Lung (tissue), 12 donors: Measurements from ENCODE around the gene NUP160. TPM values are rescaled to one million over a fixed set of nuclear protein-coding genes. Genes with fewer than 3 reads are reported as not detected.
"Not testable (repeated sequence)": the region's sequence is repeated elsewhere in the genome, so short reads cannot be mapped to it uniquely, and the experiment has no call there.

Experiments used
- ATAC-seq: fragments of 200-7000 bp; cut with Tn5 transposase; one replicate; pipeline ENCODE4 v1.9.1; 2020; ENCODE audit warnings: moderate number of reproducible peaks; ENCODE audit not compliant: insufficient read depth, low FRiP score
- DNase-seq, 3 donors: peaks; one replicate each; pipeline ENCODE4 v3.0.0-alpha.2; 2013 to 2017
- H3K27ac ChIP-seq, 2 donors: one replicate each; pipeline ENCODE4 v1.5.1; 2013; ENCODE audit warnings: mild to moderate bottlenecking in 2 of 2, moderate library complexity in 2 of 2, control low read depth in 1 of 2, inconsistent platforms in 1 of 2, low read depth in 1 of 2, low read length in 1 of 2
- H3K27me3 ChIP-seq, 3 donors: one replicate each; pipeline ENCODE4 v1.5.1; 2013; ENCODE audit warnings: low read length in 2 of 3; ENCODE audit not compliant: control insufficient read depth in 3 of 3, insufficient read depth in 3 of 3
- H3K36me3 ChIP-seq, 4 donors: one replicate each; pipeline ENCODE4 v1.5.1; 2013; ENCODE audit warnings: low read length in 4 of 4, mild to moderate bottlenecking in 1 of 4, moderate library complexity in 1 of 4; ENCODE audit not compliant: control insufficient read depth in 4 of 4, insufficient read depth in 4 of 4
- H3K4me1 ChIP-seq, 5 donors: one replicate each; pipeline ENCODE4 v1.5.1; 2013; ENCODE audit warnings: low read length in 5 of 5, mild to moderate bottlenecking in 2 of 5, moderate library complexity in 1 of 5; ENCODE audit not compliant: control insufficient read depth in 5 of 5, insufficient read depth in 5 of 5
- H3K4me3 ChIP-seq: one replicate; pipeline ENCODE4 v1.5.1; 2013; ENCODE audit warnings: mild to moderate bottlenecking, control low read depth, moderate library complexity
- H3K9ac ChIP-seq, 2 donors: one replicate each; pipeline ENCODE4 v1.5.1; 2013; ENCODE audit warnings: low read length in 2 of 2, control low read depth in 1 of 2; ENCODE audit not compliant: insufficient read depth in 1 of 2
- H3K9me3 ChIP-seq, 4 donors: one replicate each; pipeline ENCODE4 v1.5.1; 2013; ENCODE audit warnings: low read length in 3 of 4, mild to moderate bottlenecking in 1 of 4, moderate library complexity in 1 of 4; ENCODE audit not compliant: control insufficient read depth in 4 of 4, insufficient read depth in 3 of 4
- CTCF ChIP-seq: IDR thresholded peaks from 2 replicates; pipeline ENCODE4 v1.5.1; 2012; ENCODE audit warnings: mild to moderate bottlenecking; ENCODE audit errors: control extremely low read depth, extremely low read depth
- WGBS, 2 donors: extraction: QIAGEN DNeasy Blood & Tissue Kit; methylation state at CpG; one replicate each; pipeline ENCODE4 v1.1.7; 2013; 5-methylcytosine and 5-hydroxymethylcytosine counted together
- polyA plus RNA-seq, 2 donors: library from polyadenylated mRNA; stranded (reverse); fragments of 200-250 nt; gene quantifications; one replicate each; pipeline ENCODE4 v1.2.1, GENCODE V29; 2013
- total RNA-seq, 2 donors: library from RNA; depleted of rRNA in 1 of 2; stranded (reverse); fragments of >200 nt in 1 of 2; gene quantifications; one replicate each; pipeline ENCODE4 v1.2.1, GENCODE V29; 2014 to 2021
- donor health status: control.
- donor health status: control.
- donor health status: Bipolar disorder and iron deficiency.
- donor health status: healthy.
- donor health status: DM: yes; HTN: yes; CAD: no.

NUP160 gene
- total and polyA plus RNA-seq, 4 donors, result 15.8 to 94.1 (median 26.8) TPM

GRCh38 chr11:47837292-47837691 is 10.9 kb downstream of the NUP160 start:
- H3K36me3 ChIP-seq, result peaks cover 45 to 76% (median 53%) of the 10 kb centered on the region in 4 donors
- H3K4me1 ChIP-seq, result peaks cover 0 to 5% (median 0%) of the 10 kb centered on the region in 5 donors
- no peak overlapping the region for H3K4me3 ChIP-seq
- no peak overlapping the region for H3K9ac ChIP-seq
- H3K27me3 ChIP-seq, result no peaks in the 10 kb centered on the region
- DNase-seq (no peak), ATAC-seq (no peak)
- no peak overlapping the region for H3K27ac ChIP-seq
- no peaks in the 10 kb centered on the region for H3K9me3 ChIP-seq
- no peak for TF ChIP-seq CTCF
- 70 to 89% methylated on average over 6 of the region's 6 CpGs for WGBS, 2 donors

- H3K4me3 ChIP-seq, H3K9me3 ChIP-seq, H3K27me3 ChIP-seq, DNase-seq, ATAC-seq, H3K4me1 ChIP-seq, H3K9ac ChIP-seq, H3K27ac ChIP-seq: not testable (repeated sequence)
- 93 to 100% methylated on average over 1 of the region's 1 CpG for WGBS, 2 donors
- H3K36me3 ChIP-seq, result peaks cover 24 to 56% (median 36%) of the 10 kb centered on the region in 4 donors
Observed at GRCh38 chr11:47830013-47830412, 18.1 kb downstream of the NUP160 start.

- Histone ChIP-seq H3K27me3 (no peaks in the 10 kb centered on the region), H3K9me3 (no peaks in the 10 kb centered on the region), H3K36me3 (peaks cover 12 to 41% (median 26%) of the 10 kb centered on the region in 4 donors), H3K4me3 (no peak overlapping the region), H3K4me1 (no peaks in the 10 kb centered on the region), H3K9ac (no peak overlapping the region), H3K27ac (no peak overlapping the region)
- TF ChIP-seq CTCF, result no peak
- ATAC-seq (no peak), DNase-seq (no peak)
- WGBS, 2 donors, result 93 to 95% methylated on average over 1 of the region's 1 CpG
Observed at GRCh38 chr11:47828284-47828683, 19.9 kb downstream of the NUP160 start.

GRCh38 chr11:47822664-47823063 is 25.5 kb downstream of the NUP160 start:
- H3K27ac ChIP-seq, H3K4me3 ChIP-seq: not testable (repeated sequence)
- peaks cover 6 to 28% (median 12%) of the 10 kb centered on the region in 4 donors for H3K36me3 ChIP-seq

GRCh38 chr11:47819743-47820142 is 28.4 kb downstream of the NUP160 start:
- no peak for DNase-seq
- ATAC-seq, result no peak
- Histone ChIP-seq H3K36me3 (peaks cover 9 to 23% (median 17%) of the 10 kb centered on the region in 4 donors), H3K4me1 (no peaks in the 10 kb centered on the region), H3K27me3 (no peaks in the 10 kb centered on the region), H3K27ac (no peak overlapping the region), H3K4me3 (no peak overlapping the region), H3K9me3 (no peaks in the 10 kb centered on the region), H3K9ac (no peak overlapping the region)
- TF ChIP-seq CTCF, result no peak

More at GRCh38 chr11:47822664-47823063, 25.5 kb downstream of the NUP160 start:
- ATAC-seq, H3K9ac ChIP-seq, H3K27me3 ChIP-seq, H3K9me3 ChIP-seq, DNase-seq, H3K4me1 ChIP-seq: not testable (repeated sequence)
- 95 to 98% methylated on average over 6 of the region's 6 CpGs for WGBS, 2 donors
